Transverse colon (tissue), 4 donors: ENCODE data around the gene NDC80.
"Not testable (repeated sequence)": the region's sequence is repeated elsewhere in the genome, so short reads cannot be mapped to it uniquely, and the experiment has no call there.

Experiments
- CTCF ChIP-seq, 5 experiments: fragments of 200-600 bp in 3 of 5; fragments of 450-650 bp in 2 of 5; sonication (generic) in 3 of 5; IDR thresholded peaks; 1 replicate in 2 of 5; 2 replicates in 3 of 5; pipeline ENCODE4 v1.5.1; 2016 to 2017; ENCODE audit warnings: antibody characterized with exemption in 5 of 5, inconsistent platforms in 3 of 5, mild to moderate bottlenecking in 2 of 5, moderate library complexity in 1 of 5
- POLR2AphosphoS5 ChIP-seq, 3 donors: sonication (generic); formaldehyde crosslinking; IDR thresholded peaks; one replicate each; pipeline ENCODE4 v1.6.1; 2016; ENCODE audit warnings: antibody characterized with exemption in 3 of 3

DNA sequence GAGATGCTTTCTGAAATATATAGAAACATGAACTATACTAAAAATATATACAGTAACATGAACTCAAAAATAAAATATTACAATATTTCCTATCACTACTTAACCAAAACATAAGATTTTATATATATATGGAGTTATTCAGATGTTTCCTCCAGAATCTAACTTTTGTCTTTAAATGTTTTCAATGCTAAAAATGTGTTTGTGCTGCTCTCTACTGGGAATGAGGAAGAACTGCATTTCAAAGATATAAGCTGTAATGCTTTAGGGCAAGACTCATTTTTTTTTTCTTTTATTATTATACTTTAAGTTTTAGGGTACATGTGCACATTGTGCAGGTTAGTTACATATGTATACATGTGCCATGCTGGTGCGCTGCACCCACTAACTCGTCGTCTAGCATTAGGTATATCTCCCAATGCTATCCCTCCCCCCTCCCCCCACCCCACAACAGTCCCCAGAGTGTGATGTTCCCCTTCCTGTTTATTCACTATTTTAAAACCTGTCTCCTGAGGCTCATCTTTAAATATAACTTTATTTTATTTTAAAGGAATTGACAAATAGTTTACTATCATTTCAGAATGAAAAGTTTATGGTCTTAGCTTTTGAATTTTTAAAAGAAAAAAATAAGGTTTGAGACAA is 29.3 kb upstream of the NDC80 start:
- TF ChIP-seq CTCF (IDR thresholded peaks at IDR 0.05): peak; percentile 47 to 61 (median 56)
- TF ChIP-seq POLR2AphosphoS5 (IDR thresholded peaks at IDR 0.05): not testable (repeated sequence)
